MCF 10A (cell line): ENCODE results near the gene TTLL9. TPM values are rescaled to one million over a fixed set of nuclear protein-coding genes. Genes with fewer than 3 reads are reported as not detected.

Source experiments
- BruUV-seq: library from RNA; stranded (reverse); fragments of 400-500 nt; replicated peaks from 2 replicates; lab custom pipeline; 2021; lab: Mats Ljungman, UMichigan
- CTCF ChIA-PET: fragments of 300-600 bp; sonication (Branson Sonifier 250); formaldehyde crosslinking; extraction: SDS; loops from one replicate; lab custom pipeline; 2021; ENCODE audit warnings: antibody characterized with exemption, inconsistent platforms; lab: Yijun Ruan, JAX
- POLR2A ChIA-PET: fragments of 300-600, 350-650 bp; sonication (Branson Sonifier 250); formaldehyde crosslinking; extraction: SDS; loops from one replicate; lab custom pipeline; 2020; ENCODE audit warnings: antibody characterized with exemption, inconsistent platforms; lab: Yijun Ruan, JAX
- DNase-seq: peaks from one replicate; pipeline ENCODE4 v3.0.0-alpha.2; 2018; ENCODE audit not compliant: unreplicated experiment
- H3K27ac Mint-ChIP-seq: one replicate; pipeline ENCODE4 v1.8.0; 2022; ENCODE audit warnings: mild to moderate bottlenecking, low read depth, mixed read lengths; ENCODE audit not compliant: unreplicated experiment
- H3K27me3 Mint-ChIP-seq: one replicate; pipeline ENCODE4 v1.8.0; 2022; ENCODE audit warnings: mixed read lengths; ENCODE audit not compliant: insufficient read depth, unreplicated experiment
- H3K36me3 Mint-ChIP-seq: one replicate; pipeline ENCODE4 v1.8.0; 2022; ENCODE audit warnings: mild to moderate bottlenecking, moderate library complexity, mixed read lengths; ENCODE audit not compliant: insufficient read depth, unreplicated experiment
- H3K4me1 Mint-ChIP-seq: one replicate; pipeline ENCODE4 v1.8.0; 2022; ENCODE audit warnings: mixed read lengths; ENCODE audit not compliant: insufficient read depth, unreplicated experiment
- H3K4me3 Mint-ChIP-seq: one replicate; pipeline ENCODE4 v1.8.0; 2022; ENCODE audit warnings: mild to moderate bottlenecking, moderate library complexity, mixed read lengths; ENCODE audit not compliant: unreplicated experiment
- H3K9me3 Mint-ChIP-seq: one replicate; pipeline ENCODE4 v1.8.0; 2022; ENCODE audit warnings: mixed read lengths; ENCODE audit not compliant: unreplicated experiment
- intact Hi-C: fragments of 100-400 bp; cut with micrococcal nuclease; formaldehyde crosslinking; loops from 2 replicates; pipeline ENCODE4 v1.14.1; 2022
- total RNA-seq: library from RNA; stranded (reverse); gene quantifications from 2 replicates; pipeline ENCODE4 v1.2.3, GENCODE V29; 2022
- TF ChIP-seq, protein P1 (sequence below): fragments of 200-600 bp; IDR thresholded peaks from one replicate; pipeline ENCODE4 v1.8.0; 2022; ENCODE audit warnings: antibody characterized with exemption, mild to moderate bottlenecking; ENCODE audit not compliant: unreplicated experiment

The TTLL9 gene
- total RNA-seq, 1 experiment from 2014 or later = 0.19 TPM

DNA sequence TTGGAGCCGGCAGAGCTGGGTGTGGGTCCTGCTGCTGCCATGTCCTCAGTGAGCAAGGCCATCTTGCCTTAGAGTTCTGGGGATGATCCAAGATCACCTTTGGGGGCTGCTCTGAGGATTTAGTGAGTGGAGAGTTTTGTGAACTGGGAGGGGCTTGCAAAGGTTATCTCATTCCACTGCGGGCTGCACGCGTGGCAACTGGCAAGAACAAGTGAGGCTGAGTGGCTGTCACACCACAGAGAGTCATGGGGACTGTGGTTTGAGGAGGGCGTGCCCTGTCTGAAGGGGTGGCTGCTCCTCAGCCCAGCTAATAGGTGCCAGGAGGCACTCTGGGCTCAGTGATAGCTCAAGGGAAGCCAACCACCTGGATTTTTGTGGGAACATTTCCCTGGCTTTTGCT is 37.6 kb downstream of the TTLL9 start:
- CTCF ChIA-PET = interaction anchor here (0.6 to 1.5 kb wide), 4 partner anchors 44 to 254 kb away, joined by 3 to 4 read pairs (median 4); partner anchors contain the start of gene PDRG1
- TF ChIP-seq, protein P1, sequence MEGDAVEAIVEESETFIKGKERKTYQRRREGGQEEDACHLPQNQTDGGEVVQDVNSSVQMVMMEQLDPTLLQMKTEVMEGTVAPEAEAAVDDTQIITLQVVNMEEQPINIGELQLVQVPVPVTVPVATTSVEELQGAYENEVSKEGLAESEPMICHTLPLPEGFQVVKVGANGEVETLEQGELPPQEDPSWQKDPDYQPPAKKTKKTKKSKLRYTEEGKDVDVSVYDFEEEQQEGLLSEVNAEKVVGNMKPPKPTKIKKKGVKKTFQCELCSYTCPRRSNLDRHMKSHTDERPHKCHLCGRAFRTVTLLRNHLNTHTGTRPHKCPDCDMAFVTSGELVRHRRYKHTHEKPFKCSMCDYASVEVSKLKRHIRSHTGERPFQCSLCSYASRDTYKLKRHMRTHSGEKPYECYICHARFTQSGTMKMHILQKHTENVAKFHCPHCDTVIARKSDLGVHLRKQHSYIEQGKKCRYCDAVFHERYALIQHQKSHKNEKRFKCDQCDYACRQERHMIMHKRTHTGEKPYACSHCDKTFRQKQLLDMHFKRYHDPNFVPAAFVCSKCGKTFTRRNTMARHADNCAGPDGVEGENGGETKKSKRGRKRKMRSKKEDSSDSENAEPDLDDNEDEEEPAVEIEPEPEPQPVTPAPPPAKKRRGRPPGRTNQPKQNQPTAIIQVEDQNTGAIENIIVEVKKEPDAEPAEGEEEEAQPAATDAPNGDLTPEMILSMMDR = no peak
- no peak overlapping the region for H3K4me3 Mint-ChIP-seq
- DNase-seq = no peak
- BruUV-seq = no TSS peak
- H3K36me3 Mint-ChIP-seq = no peaks in the 10 kb centered on the region
- no peaks in the 10 kb centered on the region for H3K4me1 Mint-ChIP-seq
- no peaks in the 10 kb centered on the region for H3K9me3 Mint-ChIP-seq
- intact Hi-C loops = no loop called here
- H3K27ac Mint-ChIP-seq = no peak overlapping the region
- peaks cover 20% of the 10 kb centered on the region for H3K27me3 Mint-ChIP-seq
- POLR2A ChIA-PET = no interaction called here

DNA sequence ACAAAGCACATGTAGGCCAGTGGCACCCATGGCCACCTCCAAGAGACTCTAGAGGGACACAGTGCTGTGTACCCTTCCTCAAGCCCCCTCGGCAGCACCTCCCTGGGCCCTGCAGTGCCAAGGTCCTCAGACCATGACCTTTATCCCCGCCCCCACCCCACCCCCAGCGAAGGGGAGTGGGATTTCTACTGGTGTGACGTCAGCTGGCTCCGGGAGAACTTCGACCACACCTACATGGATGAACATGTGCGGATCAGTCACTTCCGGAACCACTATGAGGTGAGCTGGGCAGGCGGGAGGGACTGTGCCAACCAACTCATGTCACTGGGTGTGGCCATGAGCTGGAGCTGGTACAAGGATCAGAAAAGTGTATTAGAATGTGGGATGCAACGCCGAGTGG is 38.0 kb downstream of the TTLL9 start:
- H3K4me1 Mint-ChIP-seq = no peaks in the 10 kb centered on the region
- ChIA-PET CTCF (interaction anchor here (0.6 to 1.5 kb wide), 3 partner anchors 44 to 124 kb away, joined by 3 to 4 read pairs (median 4); partner anchors contain the start of gene PDRG1), POLR2A (no interaction called here)
- intact Hi-C loops = no loop called here
- H3K27ac Mint-ChIP-seq = no peak overlapping the region
- peak; percentile 27 for DNase-seq
- no peaks in the 10 kb centered on the region for H3K36me3 Mint-ChIP-seq
- H3K27me3 Mint-ChIP-seq = peaks cover 16% of the 10 kb centered on the region
- no peak overlapping the region for H3K4me3 Mint-ChIP-seq
- H3K9me3 Mint-ChIP-seq = no peaks in the 10 kb centered on the region
- TF ChIP-seq, protein P1 = no peak
- no TSS peak for BruUV-seq

DNA sequence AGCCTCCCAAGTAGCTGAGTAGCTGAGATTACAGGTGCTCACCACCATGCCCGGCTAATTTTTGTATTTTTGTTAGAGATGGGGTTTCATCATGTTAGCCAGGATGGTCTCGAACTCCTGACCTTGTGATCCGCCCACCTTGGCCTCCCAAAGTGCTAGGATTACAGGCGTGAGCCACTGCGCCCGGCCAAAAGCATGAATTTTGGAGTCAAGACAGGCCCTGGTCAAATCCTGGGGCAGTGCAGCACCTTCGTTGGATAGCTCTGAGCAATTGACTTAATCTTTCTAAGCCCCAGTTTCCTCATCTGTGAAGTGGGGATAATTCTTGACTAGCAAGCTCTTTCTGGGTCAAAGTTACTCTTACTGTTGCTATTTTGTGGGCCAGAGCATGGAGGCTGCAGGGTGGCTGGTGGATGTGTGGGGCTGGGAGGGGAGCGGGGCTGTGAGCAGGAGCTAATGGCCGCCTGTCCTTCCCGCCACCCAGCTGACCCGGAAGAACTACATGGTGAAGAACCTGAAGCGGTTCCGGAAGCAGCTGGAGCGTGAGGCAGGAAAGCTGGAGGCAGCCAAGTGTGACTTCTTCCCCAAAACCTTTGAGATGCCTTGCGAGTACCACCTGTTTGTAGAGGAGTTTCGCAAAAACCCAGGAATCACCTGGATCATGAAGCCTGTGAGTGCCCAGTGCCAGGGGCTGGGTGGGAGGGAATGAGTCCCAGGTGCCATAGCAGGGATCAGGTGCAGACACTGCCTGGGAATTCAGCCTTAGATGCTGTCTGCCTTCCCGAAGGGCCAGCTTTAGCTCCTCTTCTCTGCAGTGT is 39.0 kb downstream of the TTLL9 start:
- TF ChIP-seq, protein P1 = no peak
- ChIA-PET POLR2A (interaction anchor here (0.6 kb wide), 1 partner anchor 32 kb away, joined by 3 read pairs; no protein-coding TSS in a partner anchor), CTCF (interaction anchor here (0.6 to 1.5 kb wide), 3 partner anchors 43 to 86 kb away, joined by 3 to 4 read pairs (median 3); partner anchors contain the start of gene PDRG1)
- no peaks in the 10 kb centered on the region for H3K36me3 Mint-ChIP-seq
- no peaks in the 10 kb centered on the region for H3K9me3 Mint-ChIP-seq
- H3K27ac Mint-ChIP-seq = no peak overlapping the region
- DNase-seq = no peak
- BruUV-seq = no TSS peak
- peaks cover 11% of the 10 kb centered on the region for H3K27me3 Mint-ChIP-seq
- intact Hi-C loops = no loop called here
- H3K4me1 Mint-ChIP-seq = no peaks in the 10 kb centered on the region
- H3K4me3 Mint-ChIP-seq = no peak overlapping the region

DNA sequence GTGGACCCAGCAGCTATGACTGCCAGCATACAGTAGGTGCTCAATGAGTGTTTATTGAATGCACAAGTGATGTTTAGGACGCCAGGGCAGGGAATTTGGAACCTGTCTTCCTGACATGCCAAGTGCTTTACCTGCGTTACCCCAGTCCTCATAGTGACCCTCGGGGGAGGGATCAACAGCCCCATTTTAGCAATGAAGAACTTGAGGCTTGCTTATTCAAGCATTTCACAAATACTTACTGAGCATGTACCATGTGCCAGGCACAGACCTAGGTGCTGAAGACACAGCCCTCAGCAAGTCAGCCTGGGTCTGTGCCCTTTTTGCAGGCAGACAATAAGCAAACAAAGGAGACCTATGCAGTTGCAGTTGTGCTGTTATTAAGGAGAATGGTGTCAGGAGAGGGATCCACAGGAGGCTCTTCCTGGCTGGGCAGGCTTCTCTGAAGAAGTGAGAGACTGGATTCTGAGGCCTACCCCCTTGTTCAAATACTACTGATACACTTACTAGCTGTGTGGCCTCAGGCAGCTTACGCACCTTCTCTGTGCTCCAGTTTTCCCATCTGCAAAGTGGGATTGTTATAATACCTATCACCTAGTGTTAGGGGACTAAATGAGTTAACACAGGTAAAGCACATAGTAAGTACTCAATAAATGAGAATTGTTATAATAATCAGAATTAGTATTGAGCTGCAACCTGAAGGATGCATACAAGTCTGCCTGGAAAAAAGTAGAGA is 39.8 kb downstream of the TTLL9 start:
- no TSS peak for BruUV-seq
- H3K4me1 Mint-ChIP-seq = no peaks in the 10 kb centered on the region
- DNase-seq = no peak
- ChIA-PET CTCF (interaction anchor here (1.2 kb wide), 1 partner anchor 87 kb away, joined by 3 read pairs; no protein-coding TSS in a partner anchor), POLR2A (no interaction called here)
- TF ChIP-seq, protein P1 = no peak
- no peak overlapping the region for H3K4me3 Mint-ChIP-seq
- H3K9me3 Mint-ChIP-seq = no peaks in the 10 kb centered on the region
- intact Hi-C loops = no loop called here
- H3K27ac Mint-ChIP-seq = no peak overlapping the region
- peaks cover 11% of the 10 kb centered on the region for H3K27me3 Mint-ChIP-seq
- no peaks in the 10 kb centered on the region for H3K36me3 Mint-ChIP-seq
